ENCODE data around the gene DNAJB1.

DNA sequence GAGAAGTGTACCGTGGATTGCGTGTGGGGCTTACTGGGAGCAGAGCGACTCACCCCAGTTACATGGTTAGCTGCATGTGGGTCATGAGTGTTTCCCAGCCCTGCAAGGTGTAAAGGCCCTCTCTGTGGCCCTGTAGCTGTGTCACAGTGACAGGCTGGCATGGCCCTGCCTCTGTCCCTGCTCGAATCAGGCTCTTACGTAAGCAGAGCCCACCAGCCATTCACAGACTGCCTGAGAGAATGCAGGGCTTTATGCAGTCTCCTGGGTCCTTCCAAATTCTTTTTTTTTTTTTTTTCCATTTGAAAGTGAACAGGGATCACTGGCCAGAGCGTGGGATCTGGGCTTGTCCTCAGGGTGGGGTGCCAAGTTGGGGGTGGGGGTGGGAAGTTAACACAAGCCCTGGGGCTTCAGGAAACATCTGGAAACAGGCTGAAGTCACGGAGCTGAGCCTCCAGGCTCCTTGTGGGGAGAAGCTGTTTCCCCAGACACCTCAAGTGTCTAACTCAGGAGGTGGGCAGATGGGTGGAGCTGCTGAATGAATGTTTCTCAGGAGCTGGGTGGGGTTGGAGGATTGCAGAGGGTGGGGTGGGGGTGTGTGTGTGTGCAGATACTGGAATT is 24.6 kb upstream of the DNAJB1 start:
- TF ChIP-seq, protein P1, sequence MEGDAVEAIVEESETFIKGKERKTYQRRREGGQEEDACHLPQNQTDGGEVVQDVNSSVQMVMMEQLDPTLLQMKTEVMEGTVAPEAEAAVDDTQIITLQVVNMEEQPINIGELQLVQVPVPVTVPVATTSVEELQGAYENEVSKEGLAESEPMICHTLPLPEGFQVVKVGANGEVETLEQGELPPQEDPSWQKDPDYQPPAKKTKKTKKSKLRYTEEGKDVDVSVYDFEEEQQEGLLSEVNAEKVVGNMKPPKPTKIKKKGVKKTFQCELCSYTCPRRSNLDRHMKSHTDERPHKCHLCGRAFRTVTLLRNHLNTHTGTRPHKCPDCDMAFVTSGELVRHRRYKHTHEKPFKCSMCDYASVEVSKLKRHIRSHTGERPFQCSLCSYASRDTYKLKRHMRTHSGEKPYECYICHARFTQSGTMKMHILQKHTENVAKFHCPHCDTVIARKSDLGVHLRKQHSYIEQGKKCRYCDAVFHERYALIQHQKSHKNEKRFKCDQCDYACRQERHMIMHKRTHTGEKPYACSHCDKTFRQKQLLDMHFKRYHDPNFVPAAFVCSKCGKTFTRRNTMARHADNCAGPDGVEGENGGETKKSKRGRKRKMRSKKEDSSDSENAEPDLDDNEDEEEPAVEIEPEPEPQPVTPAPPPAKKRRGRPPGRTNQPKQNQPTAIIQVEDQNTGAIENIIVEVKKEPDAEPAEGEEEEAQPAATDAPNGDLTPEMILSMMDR (conservative IDR thresholded peaks at IDR 0.05; ENCODE audit: low read length): no peak
- TF ChIP-seq EZH2phosphoT487 (IDR thresholded peaks at IDR 0.05; ENCODE audit: borderline replicate concordance): no peak

All from Loucy (cell line).